Brain microvascular endothelial cell (primary cell): Measurements from ENCODE around the gene ANGPTL2.
A peak's percentile ranks its signal among the peaks of the same experiment; 100 is the strongest.

Experiments
- DNase-seq: peaks from one replicate; pipeline ENCODE4 v3.0.0-alpha.2; 2020
- H3K27ac ChIP-seq: fragments of 250-450 bp; sonication (Bioruptor Pico); 2 replicates; pipeline ENCODE4 v1.5.1; 2020; ENCODE audit warnings: mild to moderate bottlenecking, moderate library complexity
- H3K27me3 ChIP-seq: fragments of 250-450 bp; sonication (Bioruptor Pico); replicated peaks from 2 replicates; pipeline ENCODE4 v1.5.1; 2020; ENCODE audit warnings: mild to moderate bottlenecking
- H3K36me3 ChIP-seq: fragments of 250-450 bp; sonication (Bioruptor Pico); replicated peaks from 2 replicates; pipeline ENCODE4 v1.5.1; 2020; ENCODE audit warnings: mild to moderate bottlenecking
- H3K4me3 ChIP-seq: 2 replicates; pipeline ENCODE4 v1.5.1; 2011; ENCODE audit warnings: low read depth, mild to moderate bottlenecking, control low read depth, low read length, moderate library complexity
- in situ Hi-C: cut with HindIII; loops from 2 replicates; pipeline ENCODE4 v1.10.0; 2017; ENCODE audit warnings: low sequenced_read_pairs, low pct_ligation_motif_present
- TF ChIP-seq, protein P1 (sequence below): IDR thresholded peaks from 2 replicates; pipeline ENCODE4 v1.5.1; 2011; ENCODE audit warnings: low read depth, mild to moderate bottlenecking, moderate library complexity, low read length, control low read depth, inconsistent platforms; ENCODE audit errors: missing control alignments

ANGPTL2 gene

DNA sequence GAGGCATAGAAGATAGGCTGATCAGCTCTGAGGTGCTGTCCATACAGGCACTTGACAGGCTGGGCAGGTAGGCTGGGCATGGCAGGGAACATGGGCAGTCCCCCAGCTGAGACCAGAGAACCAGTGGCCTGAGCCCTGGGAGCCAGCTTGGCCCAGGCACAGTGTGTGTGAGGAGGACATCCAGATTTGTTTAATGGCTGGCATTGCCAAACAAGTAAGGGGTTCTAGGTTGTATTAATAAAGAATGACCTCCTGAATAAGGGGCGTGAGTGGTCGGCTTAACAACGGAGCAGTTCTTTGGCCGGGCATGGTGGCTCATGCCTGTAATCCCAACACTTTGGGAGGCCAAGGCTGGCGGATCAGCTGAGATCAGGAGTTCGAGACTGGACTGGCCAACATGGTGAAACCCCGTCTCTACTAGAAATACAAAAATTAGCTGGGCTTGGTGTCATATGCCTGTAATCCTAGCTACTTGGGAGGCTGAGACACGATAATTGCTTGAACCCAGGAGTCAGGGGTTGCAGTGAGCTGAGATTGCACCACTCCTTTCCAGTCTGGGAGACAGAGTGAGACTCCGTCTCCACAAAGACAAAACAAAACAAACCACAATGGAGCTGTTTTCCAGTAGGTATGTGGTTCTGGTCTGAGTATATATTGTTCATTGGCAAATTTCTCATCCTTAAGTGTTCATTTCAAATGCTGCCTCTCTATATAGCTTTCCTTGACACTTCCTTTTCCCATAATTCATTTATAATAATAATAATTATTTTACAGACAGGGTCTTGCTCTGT is 56.2 kb downstream of the ANGPTL2 start:
- in situ Hi-C loops = no loop called here
- DNase-seq = peak; percentile 32
- Histone ChIP-seq H3K27me3 (no peaks in the 10 kb centered on the region), H3K36me3 (no peaks in the 10 kb centered on the region), H3K27ac (peak overlapping the region; percentile 57), H3K4me3 (no peak overlapping the region)
- TF ChIP-seq, protein P1, sequence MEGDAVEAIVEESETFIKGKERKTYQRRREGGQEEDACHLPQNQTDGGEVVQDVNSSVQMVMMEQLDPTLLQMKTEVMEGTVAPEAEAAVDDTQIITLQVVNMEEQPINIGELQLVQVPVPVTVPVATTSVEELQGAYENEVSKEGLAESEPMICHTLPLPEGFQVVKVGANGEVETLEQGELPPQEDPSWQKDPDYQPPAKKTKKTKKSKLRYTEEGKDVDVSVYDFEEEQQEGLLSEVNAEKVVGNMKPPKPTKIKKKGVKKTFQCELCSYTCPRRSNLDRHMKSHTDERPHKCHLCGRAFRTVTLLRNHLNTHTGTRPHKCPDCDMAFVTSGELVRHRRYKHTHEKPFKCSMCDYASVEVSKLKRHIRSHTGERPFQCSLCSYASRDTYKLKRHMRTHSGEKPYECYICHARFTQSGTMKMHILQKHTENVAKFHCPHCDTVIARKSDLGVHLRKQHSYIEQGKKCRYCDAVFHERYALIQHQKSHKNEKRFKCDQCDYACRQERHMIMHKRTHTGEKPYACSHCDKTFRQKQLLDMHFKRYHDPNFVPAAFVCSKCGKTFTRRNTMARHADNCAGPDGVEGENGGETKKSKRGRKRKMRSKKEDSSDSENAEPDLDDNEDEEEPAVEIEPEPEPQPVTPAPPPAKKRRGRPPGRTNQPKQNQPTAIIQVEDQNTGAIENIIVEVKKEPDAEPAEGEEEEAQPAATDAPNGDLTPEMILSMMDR = no peak

DNA sequence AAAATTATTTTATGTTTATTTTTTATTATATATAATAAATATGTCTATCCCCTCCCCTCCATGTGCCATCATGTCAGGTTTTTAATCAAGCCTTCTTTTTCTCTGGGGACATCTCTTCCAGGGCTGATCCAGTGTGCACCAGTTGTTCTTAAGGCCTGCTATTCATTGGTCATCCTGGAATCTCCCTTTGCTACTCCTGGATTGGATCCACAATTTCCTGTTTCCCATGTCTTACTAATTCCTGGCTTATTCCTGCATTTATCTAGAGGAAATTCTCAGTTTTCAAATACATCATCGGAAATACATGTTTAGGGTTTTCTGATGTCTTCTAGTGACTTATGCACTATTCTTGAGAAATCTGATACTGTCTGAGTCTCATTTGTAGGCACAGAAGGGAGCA is 56.8 kb downstream of the ANGPTL2 start:
- DNase-seq = peak; percentile 45
- Histone ChIP-seq H3K4me3 (no peak overlapping the region), H3K27ac (peak overlapping the region; percentile 57), H3K27me3 (no peaks in the 10 kb centered on the region), H3K36me3 (no peaks in the 10 kb centered on the region)
- in situ Hi-C loops = no loop called here
- TF ChIP-seq, protein P1 = no peak

DNA sequence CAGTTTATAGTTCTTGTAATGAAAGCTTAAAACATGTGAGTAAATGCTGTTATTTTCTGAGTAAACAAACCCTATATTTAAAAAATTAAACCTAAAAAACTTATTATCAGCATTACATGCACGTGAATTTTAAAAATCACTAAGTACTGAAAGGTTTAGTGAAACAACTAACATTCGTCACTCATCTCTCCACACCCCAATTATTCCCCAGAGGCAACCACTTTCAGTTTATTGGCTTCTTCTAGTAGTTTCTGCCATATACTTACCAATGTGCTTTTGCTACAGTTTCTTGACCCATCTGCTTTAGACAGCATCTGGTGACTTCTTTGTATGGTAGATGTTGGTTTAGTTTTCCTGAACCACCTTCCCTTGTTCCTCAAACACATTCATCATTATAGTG is 58.1 kb downstream of the ANGPTL2 start:
- TF ChIP-seq, protein P1 = no peak
- no peak for DNase-seq
- no peak overlapping the region for H3K4me3 ChIP-seq
- no peak overlapping the region for H3K27ac ChIP-seq
- no peaks in the 10 kb centered on the region for H3K36me3 ChIP-seq
- in situ Hi-C loops = no loop called here
- no peaks in the 10 kb centered on the region for H3K27me3 ChIP-seq

DNA sequence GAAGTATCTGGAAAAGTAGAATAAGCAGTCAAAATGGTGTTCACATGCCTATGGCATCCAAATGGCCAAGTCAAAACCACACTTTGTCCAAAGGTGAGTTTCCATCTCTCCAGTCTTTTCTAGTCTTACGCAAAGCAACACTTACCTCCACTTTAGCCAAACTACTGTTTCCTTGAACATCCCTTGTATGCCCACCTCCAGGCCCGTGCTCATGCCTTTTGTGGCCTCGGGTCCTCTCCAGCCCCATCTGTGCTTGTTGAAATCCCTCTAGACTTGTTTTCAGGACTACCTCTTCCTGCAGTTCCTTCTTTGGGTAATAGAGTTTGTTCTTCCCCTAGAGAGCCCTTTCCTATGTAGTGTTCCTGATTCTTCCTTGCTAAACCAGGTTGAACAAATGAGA is 61.0 kb downstream of the ANGPTL2 start:
- DNase-seq = no peak
- TF ChIP-seq, protein P1 = no peak
- in situ Hi-C loops = no loop called here
- H3K27me3 ChIP-seq = no peaks in the 10 kb centered on the region
- no peak overlapping the region for H3K4me3 ChIP-seq
- H3K36me3 ChIP-seq = no peaks in the 10 kb centered on the region
- no peak overlapping the region for H3K27ac ChIP-seq

DNA sequence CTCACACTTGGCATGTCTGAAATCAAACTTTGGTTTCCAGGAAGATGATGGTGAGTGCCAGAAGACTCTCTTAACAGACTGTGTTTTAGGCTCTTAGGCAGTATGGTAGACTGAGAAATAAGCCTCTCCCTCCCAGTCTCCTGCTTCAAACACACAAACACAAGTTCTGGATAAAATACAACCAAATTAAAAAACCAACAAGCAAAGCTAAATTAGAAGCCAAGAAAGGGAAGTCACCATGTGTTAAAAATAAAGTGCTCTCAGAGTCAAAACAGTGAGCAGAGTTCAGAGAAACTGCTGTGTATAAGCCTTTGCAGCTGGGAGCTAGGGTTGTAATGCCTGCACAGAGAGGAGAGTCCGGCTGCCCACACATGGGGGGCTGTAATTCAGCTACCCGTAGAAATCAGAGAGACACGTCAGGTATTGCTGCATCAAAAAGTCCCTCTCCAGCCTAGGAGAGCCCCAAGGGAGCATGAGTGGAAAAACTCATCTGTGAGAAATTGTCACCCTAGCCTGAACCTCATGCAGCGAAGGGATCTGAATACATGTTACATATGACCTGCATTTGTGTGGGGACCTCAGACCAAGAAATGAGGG is 62.6 kb downstream of the ANGPTL2 start:
- no peak overlapping the region for H3K27ac ChIP-seq
- TF ChIP-seq, protein P1 = no peak
- no peak for DNase-seq
- in situ Hi-C loops = no loop called here
- H3K4me3 ChIP-seq = no peak overlapping the region
- H3K36me3 ChIP-seq = no peaks in the 10 kb centered on the region
- no peaks in the 10 kb centered on the region for H3K27me3 ChIP-seq
